IPS DF 19.7 (cell line): ENCODE measurements around the gene ZKSCAN5.
A peak's percentile ranks its signal among the peaks of the same experiment; 100 is the strongest.
"Not testable (repeated sequence)": the region's sequence is repeated elsewhere in the genome, so short reads cannot be mapped to it uniquely, and the experiment has no call there.

Experiments
- DNase-seq: peaks from one replicate; pipeline ENCODE4 v3.0.0-alpha.2; 2013; ENCODE audit warnings: low read depth, low spot score

Gene ZKSCAN5

GRCh38 chr7:99497766-99498545 lies 6.5 kb upstream of the ZKSCAN5 start:
- DNase-seq, result no peak

- DNase-seq, result no peak
These were observed 5.9 kb upstream of the ZKSCAN5 start for GRCh38 chr7:99498546-99498944.

- no peak for DNase-seq
These were observed 5.1 kb upstream of the ZKSCAN5 start for GRCh38 chr7:99499371-99499720.

- peak; percentile 80 for DNase-seq
These were observed 4.5 kb upstream of the ZKSCAN5 start, which contains the start of gene ZNF394 for GRCh38 chr7:99499721-99500636. ZNF394 (minus strand) TSS chr7:99500281; CDS start chr7:99500093, 188 bp downstream.

- no peak for DNase-seq
These were observed 3.8 kb upstream of the ZKSCAN5 start for GRCh38 chr7:99500637-99501009.

- not testable (repeated sequence) for DNase-seq
These were observed 3.2 kb upstream of the ZKSCAN5 start for GRCh38 chr7:99501236-99501635.

GRCh38 chr7:99504281-99504602 lies 220 bp upstream of the ZKSCAN5 start:
- DNase-seq, result peak; percentile 84

- DNase-seq, result no peak
These were observed 831 bp downstream of the ZKSCAN5 start for GRCh38 chr7:99505324-99505662.

- DNase-seq, result no peak
These were observed 9.6 kb downstream of the ZKSCAN5 start for GRCh38 chr7:99514050-99514449.

- no peak for DNase-seq
These were observed 16.9 kb downstream of the ZKSCAN5 start for GRCh38 chr7:99521399-99521798.

- no peak for DNase-seq
These were observed 21.4 kb downstream of the ZKSCAN5 start for GRCh38 chr7:99525713-99526440.

GRCh38 chr7:99531354-99531765 lies 26.9 kb downstream of the ZKSCAN5 start:
- no peak for DNase-seq

GRCh38 chr7:99535667-99536066 lies 31.2 kb downstream of the ZKSCAN5 start:
- no peak for DNase-seq

- no peak for DNase-seq
These were observed 34.9 kb downstream of the ZKSCAN5 start for GRCh38 chr7:99539213-99539811.

- no peak for DNase-seq
These were observed 36.1 kb downstream of the ZKSCAN5 start for GRCh38 chr7:99540542-99540941.

GRCh38 chr7:99541212-99541611 lies 36.8 kb downstream of the ZKSCAN5 start:
- DNase-seq, result no peak

GRCh38 chr7:99543081-99543671 lies 38.7 kb downstream of the ZKSCAN5 start:
- no peak for DNase-seq

GRCh38 chr7:99543916-99544315 lies 39.5 kb downstream of the ZKSCAN5 start:
- DNase-seq, result no peak

- not testable (repeated sequence) for DNase-seq
These were observed 40.8 kb downstream of the ZKSCAN5 start for GRCh38 chr7:99545308-99545707.

GRCh38 chr7:99549545-99549944 lies 45.1 kb downstream of the ZKSCAN5 start:
- DNase-seq, result not testable (repeated sequence)

- no peak for DNase-seq
These were observed 46.9 kb downstream of the ZKSCAN5 start for GRCh38 chr7:99551334-99551733.
